Calu3 (cell line): ENCODE data around the gene IQCH. TPM values are rescaled to one million over a fixed set of nuclear protein-coding genes. Genes with fewer than 3 reads are reported as not detected.

Experiments used
- BruUV-seq: library from RNA; stranded (reverse); fragments of 400-500 nt; replicated peaks from 2 replicates; lab custom pipeline; 2021; lab: Mats Ljungman, UMichigan
- CTCF ChIA-PET: fragments of 300-600 bp; sonication (Branson Sonifier 250); formaldehyde crosslinking; loops from one replicate; lab custom pipeline; 2022; ENCODE audit warnings: antibody characterized with exemption; lab: Charles Lee
- DNase-seq: peaks from one replicate; pipeline ENCODE4 v3.0.0; 2022
- H3K27ac Mint-ChIP-seq: one replicate; pipeline ENCODE4 v1.8.0; 2022; ENCODE audit warnings: mixed read lengths; ENCODE audit not compliant: unreplicated experiment
- H3K27me3 Mint-ChIP-seq: one replicate; pipeline ENCODE4 v1.8.0; 2022; ENCODE audit warnings: mixed read lengths; ENCODE audit not compliant: unreplicated experiment
- H3K36me3 Mint-ChIP-seq: one replicate; pipeline ENCODE4 v1.8.0; 2022; ENCODE audit warnings: mild to moderate bottlenecking, moderate library complexity, mixed read lengths; ENCODE audit not compliant: insufficient read depth, unreplicated experiment
- H3K4me1 Mint-ChIP-seq: one replicate; pipeline ENCODE4 v1.8.0; 2022; ENCODE audit warnings: mild to moderate bottlenecking, low read depth, mixed read lengths; ENCODE audit not compliant: unreplicated experiment
- H3K4me3 Mint-ChIP-seq: one replicate; pipeline ENCODE4 v1.8.0; 2022; ENCODE audit warnings: mild to moderate bottlenecking, low read depth, moderate library complexity, mixed read lengths; ENCODE audit not compliant: unreplicated experiment
- H3K9me3 Mint-ChIP-seq: one replicate; pipeline ENCODE4 v1.8.0; 2022; ENCODE audit warnings: low read depth, mixed read lengths; ENCODE audit not compliant: unreplicated experiment
- CTCF ChIP-seq: fragments of 200-600 bp; IDR thresholded peaks from one replicate; pipeline ENCODE4 v1.8.0; 2022; ENCODE audit warnings: antibody characterized with exemption; ENCODE audit not compliant: unreplicated experiment
- intact Hi-C: fragments of 100-400 bp; cut with micrococcal nuclease; formaldehyde crosslinking; loops from one replicate; pipeline ENCODE4 v1.10.0; 2022; ENCODE audit not compliant: unreplicated experiment
- total RNA-seq: library from RNA; stranded (reverse); gene quantifications from 2 replicates; pipeline ENCODE4 v1.2.3, GENCODE V29; 2022

IQCH gene
- total RNA-seq, 1 experiment from 2014 or later: 5.5 TPM

GRCh38 chr15:67481680-67482079 is 227.1 kb downstream of the IQCH start:
- H3K4me1 Mint-ChIP-seq: no peaks in the 10 kb centered on the region
- no peaks in the 10 kb centered on the region for H3K27me3 Mint-ChIP-seq
- CTCF ChIA-PET: no interaction called here
- H3K9me3 Mint-ChIP-seq: no peaks in the 10 kb centered on the region
- intact Hi-C loops: no loop called here
- DNase-seq: no peak
- H3K27ac Mint-ChIP-seq: no peak overlapping the region
- TF ChIP-seq CTCF: no peak
- H3K36me3 Mint-ChIP-seq: no peaks in the 10 kb centered on the region
- H3K4me3 Mint-ChIP-seq: no peak overlapping the region
- BruUV-seq: no TSS peak

GRCh38 chr15:67495585-67495984 is 241.0 kb downstream of the IQCH start:
- no peaks in the 10 kb centered on the region for H3K27me3 Mint-ChIP-seq
- H3K27ac Mint-ChIP-seq: no peak overlapping the region
- no peaks in the 10 kb centered on the region for H3K9me3 Mint-ChIP-seq
- CTCF ChIA-PET: no interaction called here
- TF ChIP-seq CTCF: no peak
- intact Hi-C loops: no loop called here
- no peaks in the 10 kb centered on the region for H3K36me3 Mint-ChIP-seq
- no peak overlapping the region for H3K4me3 Mint-ChIP-seq
- DNase-seq: no peak
- no TSS peak for BruUV-seq
- no peaks in the 10 kb centered on the region for H3K4me1 Mint-ChIP-seq

- H3K4me3 Mint-ChIP-seq: no peak overlapping the region
- H3K27me3 Mint-ChIP-seq: no peaks in the 10 kb centered on the region
- H3K9me3 Mint-ChIP-seq: no peaks in the 10 kb centered on the region
- no peaks in the 10 kb centered on the region for H3K4me1 Mint-ChIP-seq
- no peak overlapping the region for H3K27ac Mint-ChIP-seq
- no peak for TF ChIP-seq CTCF
- intact Hi-C loops: no loop called here
- no TSS peak for BruUV-seq
- no peak for DNase-seq
- H3K36me3 Mint-ChIP-seq: no peaks in the 10 kb centered on the region
- CTCF ChIA-PET: interaction anchor here (1.2 to 1.4 kb wide), 3 partner anchors 9 to 331 kb away, joined by 4 to 6 read pairs (median 4); no protein-coding TSS in a partner anchor
These were observed 246.7 kb downstream of the IQCH start for GRCh38 chr15:67501177-67501835.

- no peak for DNase-seq
- Mint-ChIP-seq H3K9me3 (no peaks in the 10 kb centered on the region), H3K36me3 (no peaks in the 10 kb centered on the region), H3K27ac (no peak overlapping the region), H3K4me1 (no peaks in the 10 kb centered on the region), H3K27me3 (no peaks in the 10 kb centered on the region), H3K4me3 (no peak overlapping the region)
- no TSS peak for BruUV-seq
- CTCF ChIA-PET: interaction anchor here (1.2 to 1.4 kb wide), 3 partner anchors 8 to 330 kb away, joined by 4 to 6 read pairs (median 4); no protein-coding TSS in a partner anchor
- TF ChIP-seq CTCF: no peak
- intact Hi-C loops: no loop called here
These were observed 247.4 kb downstream of the IQCH start for GRCh38 chr15:67501836-67502461.
